ENCODE data around the gene GRHL1. TPM values are rescaled to one million over a fixed set of nuclear protein-coding genes. Genes with fewer than 3 reads are reported as not detected.
"Not testable (repeated sequence)": the region's sequence is repeated elsewhere in the genome, so short reads cannot be mapped to it uniquely, and the experiment has no call there.

The GRHL1 gene
- total RNA-seq, 1 donor from 2014 or later: 37.4 TPM

DNA sequence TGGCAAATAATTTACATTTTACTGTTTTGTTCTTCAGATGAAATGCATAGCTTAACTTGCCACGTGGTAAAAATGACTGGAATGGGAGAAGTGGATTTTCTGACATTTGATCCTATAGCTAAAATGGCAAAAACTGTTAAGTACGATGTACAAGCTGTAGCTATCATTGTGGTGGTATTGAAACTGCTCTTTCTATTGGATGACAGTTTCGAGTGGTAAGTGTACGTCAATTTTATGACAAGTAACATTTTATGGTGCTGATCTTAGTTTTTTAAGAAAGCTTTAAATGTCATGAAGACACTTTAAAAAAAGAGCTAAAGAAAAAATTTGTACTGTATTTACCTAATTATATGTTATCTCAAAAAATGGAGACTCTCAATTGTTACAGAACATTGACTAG lies 40.8 kb upstream of the GRHL1 start:
- Mint-ChIP-seq H3K4me1 (ENCODE audit: unreplicated experiment) (peaks cover 8% of the 10 kb centered on the region), H3K9me3 (no peaks in the 10 kb centered on the region), H3K27ac (no peak overlapping the region), H3K27me3 (no peaks in the 10 kb centered on the region), H3K4me3 (no peak overlapping the region), H3K36me3 (peaks cover 24% of the 10 kb centered on the region)
- no peak for TF ChIP-seq CTCF (conservative IDR thresholded peaks at IDR 0.05)
- DNase-seq (ENCODE audit: extremely low spot score, unreplicated experiment): no peak

- Mint-ChIP-seq H3K27ac (no peak overlapping the region), H3K9me3 (no peaks in the 10 kb centered on the region), H3K4me3 (no peak overlapping the region), H3K4me1 (ENCODE audit: unreplicated experiment) (peaks cover 8% of the 10 kb centered on the region), H3K27me3 (no peaks in the 10 kb centered on the region), H3K36me3 (peaks cover 26% of the 10 kb centered on the region)
- DNase-seq (ENCODE audit: extremely low spot score, unreplicated experiment): no peak
- TF ChIP-seq CTCF (conservative IDR thresholded peaks at IDR 0.05): no peak
Observed at GRCh38 chr2:9912468-9912867, 39.0 kb upstream of the GRHL1 start.

- peaks cover 20% of the 10 kb centered on the region for H3K36me3 Mint-ChIP-seq
- H3K9me3 Mint-ChIP-seq: no peaks in the 10 kb centered on the region
- DNase-seq (ENCODE audit: extremely low spot score, unreplicated experiment): no peak
- H3K27ac Mint-ChIP-seq: peak overlapping the region; percentile 22
- no peaks in the 10 kb centered on the region for H3K4me1 Mint-ChIP-seq (ENCODE audit: unreplicated experiment)
- H3K27me3 Mint-ChIP-seq: no peaks in the 10 kb centered on the region
- H3K4me3 Mint-ChIP-seq: no peak overlapping the region
- TF ChIP-seq CTCF (conservative IDR thresholded peaks at IDR 0.05): no peak
Observed at GRCh38 chr2:9914384-9915065, 37.0 kb upstream of the GRHL1 start.

DNA sequence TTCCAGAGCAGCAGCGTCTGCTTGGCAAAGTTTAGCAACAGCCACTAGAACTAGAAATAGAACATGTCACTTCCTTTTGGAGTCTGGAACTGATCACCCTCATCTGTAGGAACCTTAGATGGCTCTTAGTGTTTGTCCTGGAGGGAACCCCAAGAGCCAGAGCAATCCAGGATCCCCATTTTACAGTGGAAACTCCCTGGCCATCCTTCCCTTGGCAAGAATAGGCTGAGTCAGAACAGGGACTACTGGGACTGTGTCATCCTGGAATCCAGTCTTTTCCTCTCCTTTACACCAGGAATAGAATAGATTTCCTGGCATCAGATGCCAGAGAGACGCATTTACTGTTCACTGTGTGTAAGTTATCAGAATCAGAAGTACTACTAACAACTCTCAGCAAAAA lies 33.2 kb upstream of the GRHL1 start:
- no peak overlapping the region for H3K27ac Mint-ChIP-seq
- no peak for DNase-seq (ENCODE audit: extremely low spot score, unreplicated experiment)
- no peaks in the 10 kb centered on the region for H3K4me1 Mint-ChIP-seq (ENCODE audit: unreplicated experiment)
- TF ChIP-seq CTCF (conservative IDR thresholded peaks at IDR 0.05): no peak
- H3K9me3 Mint-ChIP-seq: no peaks in the 10 kb centered on the region
- H3K4me3 Mint-ChIP-seq: no peak overlapping the region
- peaks cover 25% of the 10 kb centered on the region for H3K36me3 Mint-ChIP-seq
- H3K27me3 Mint-ChIP-seq: no peaks in the 10 kb centered on the region

GRCh38 chr2:9919512-9919911 lies 32.0 kb upstream of the GRHL1 start:
- Mint-ChIP-seq H3K4me1 (ENCODE audit: unreplicated experiment) (no peaks in the 10 kb centered on the region), H3K36me3 (peaks cover 23% of the 10 kb centered on the region), H3K27ac (no peak overlapping the region), H3K9me3 (no peaks in the 10 kb centered on the region), H3K4me3 (no peak overlapping the region), H3K27me3 (no peaks in the 10 kb centered on the region)
- DNase-seq (ENCODE audit: extremely low spot score, unreplicated experiment): no peak
- TF ChIP-seq CTCF (conservative IDR thresholded peaks at IDR 0.05): no peak

GRCh38 chr2:9927020-9927419 lies 24.5 kb upstream of the GRHL1 start:
- H3K27me3 Mint-ChIP-seq; DNase-seq (ENCODE audit: extremely low spot score, unreplicated experiment); H3K4me3 Mint-ChIP-seq; H3K9me3 Mint-ChIP-seq; H3K27ac Mint-ChIP-seq; H3K4me1 Mint-ChIP-seq (ENCODE audit: unreplicated experiment): not testable (repeated sequence)
- H3K36me3 Mint-ChIP-seq: peaks cover 55% of the 10 kb centered on the region

Data from type B pancreatic cell (in vitro differentiated cells).